Endometrial microvascular endothelial cells (primary cell): ENCODE measurements around the gene NDUFS2. TPM values are rescaled to one million over a fixed set of nuclear protein-coding genes. Genes with fewer than 3 reads are reported as not detected.
"Not testable (repeated sequence)": the region's sequence is repeated elsewhere in the genome, so short reads cannot be mapped to it uniquely, and the experiment has no call there.

Experiments used
- in situ Hi-C: cut with HindIII; loops from 2 replicates; pipeline ENCODE4 v1.10.0; 2017; ENCODE audit warnings: low sequenced_read_pairs, low pct_unique_long_range_greater_than_20kb; ENCODE audit errors: inconsistent ontology term
- total RNA-seq: library from RNA; depleted of rRNA; stranded (reverse); fragments of >200 nt; gene quantifications from one replicate; pipeline ENCODE4 v1.2.3, GENCODE V29; 2015; ENCODE audit errors: inconsistent ontology term

Gene NDUFS2
- total RNA-seq, 1 donor from 2014 or later, result 161 TPM

DNA sequence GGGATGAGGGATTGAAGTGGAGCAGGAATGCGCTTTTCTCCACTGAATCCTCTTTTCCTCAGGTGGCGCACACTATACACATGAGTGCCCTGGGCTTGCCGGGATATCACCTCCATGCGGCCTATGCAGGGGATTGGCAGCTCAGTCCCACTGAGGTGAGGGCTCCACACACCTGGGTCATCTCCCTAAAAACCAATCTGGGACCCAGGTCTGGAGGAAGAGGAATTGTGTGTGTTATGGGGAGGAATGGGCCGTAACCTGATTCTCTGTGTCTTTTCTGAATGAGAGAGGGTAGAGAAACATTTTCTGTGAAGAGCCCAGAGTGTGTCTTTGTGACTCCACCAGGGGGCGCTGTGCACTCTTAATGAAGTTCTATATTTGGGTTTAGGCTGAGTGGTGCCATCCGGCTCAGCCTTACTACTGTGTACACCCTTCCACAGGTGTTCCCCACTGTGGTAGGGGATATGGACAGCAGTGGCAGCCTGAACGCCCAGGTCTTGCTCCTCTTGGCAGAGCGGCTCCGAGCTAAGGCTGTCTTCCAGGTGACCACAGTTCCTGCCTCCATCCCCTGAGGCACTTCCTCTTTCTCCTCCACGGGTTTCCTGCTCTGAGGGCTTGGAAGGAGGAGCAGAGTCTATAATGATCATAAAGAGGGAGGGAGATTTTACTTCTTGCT, 25.2 kb downstream of the NDUFS2 start:
- in situ Hi-C loops, result no loop called here

DNA sequence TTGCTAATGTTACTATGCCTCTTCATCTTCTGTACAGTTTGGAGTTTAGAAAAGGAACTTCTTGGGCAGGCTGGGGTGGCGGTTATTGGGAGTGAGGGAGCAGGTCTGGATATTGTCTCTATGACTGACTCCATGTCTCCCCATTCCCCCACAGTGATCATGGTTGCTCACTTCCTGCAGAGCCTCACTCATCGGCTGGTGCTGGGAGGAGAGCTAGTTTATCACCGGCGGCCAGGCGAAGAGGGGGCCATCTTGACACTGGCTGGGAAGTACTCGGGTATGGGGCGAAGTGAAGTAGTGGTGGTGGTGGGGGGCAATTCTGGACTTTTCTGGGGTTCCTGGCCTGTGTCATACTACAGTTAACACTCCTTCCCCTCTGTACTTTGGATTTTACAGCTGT, 25.9 kb downstream of the NDUFS2 start:
- in situ Hi-C loops, result no loop called here

DNA sequence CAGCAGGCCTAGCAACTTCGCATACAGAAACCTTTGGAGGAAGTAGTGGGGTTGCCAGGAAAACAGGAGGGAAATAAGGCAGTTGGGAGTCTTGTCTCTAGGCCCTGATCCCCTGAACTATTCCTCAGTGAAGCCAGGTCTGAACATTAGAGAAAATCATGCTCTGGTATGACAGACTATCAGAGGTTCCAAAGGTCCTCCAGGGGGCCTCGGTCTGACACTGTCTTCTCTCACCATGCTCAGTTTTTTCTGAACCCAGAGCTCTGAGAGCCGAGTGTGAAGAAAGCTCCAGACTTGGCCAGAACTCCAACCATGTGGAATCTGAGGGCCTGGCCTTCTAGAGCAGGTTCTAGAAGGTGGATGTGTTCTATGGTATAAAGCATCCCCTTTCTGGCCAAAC, 27.7 kb downstream of the NDUFS2 start:
- in situ Hi-C loops, result no loop called here

DNA sequence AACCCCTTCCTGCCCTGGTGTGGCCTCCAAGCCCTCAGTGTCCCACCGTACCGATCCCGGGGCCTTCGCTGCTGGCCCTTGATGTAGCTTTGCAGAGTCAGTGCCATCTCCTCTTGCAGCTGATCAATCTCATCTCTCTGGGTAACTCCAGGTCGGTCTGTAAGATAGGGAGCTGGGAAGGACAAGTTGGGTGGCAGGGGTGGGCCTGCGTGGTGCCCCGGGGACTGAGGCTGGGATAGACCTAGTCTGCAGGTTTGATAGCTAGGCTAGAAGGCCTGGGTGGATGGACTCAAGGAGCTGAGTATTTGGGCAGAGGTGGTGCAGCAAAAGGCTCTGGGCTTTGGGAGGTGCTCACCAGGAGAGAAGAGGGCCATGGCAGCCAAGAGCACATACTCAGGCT, 28.6 kb downstream of the NDUFS2 start:
- in situ Hi-C loops, result no loop called here

DNA sequence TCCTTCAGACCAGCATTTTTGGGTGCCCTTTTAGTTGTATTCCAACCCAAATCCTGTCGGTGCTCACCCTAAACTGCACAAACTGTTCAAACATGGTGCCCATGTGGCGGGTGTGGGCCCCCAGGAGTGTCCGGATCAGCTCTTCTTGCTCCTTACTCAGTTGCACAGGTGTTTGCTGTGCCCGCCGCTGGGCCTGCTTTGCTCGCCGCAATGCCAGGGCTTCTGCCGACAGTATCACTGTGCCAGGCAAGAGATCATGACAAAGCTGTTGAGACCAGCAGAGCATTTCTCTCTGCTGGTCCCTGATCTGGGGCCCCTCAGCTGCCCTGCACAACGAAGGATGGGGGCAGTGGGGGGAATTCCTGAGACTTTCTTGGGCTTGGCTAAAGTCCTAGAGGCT, 30.9 kb downstream of the NDUFS2 start:
- in situ Hi-C loops, result no loop called here

DNA sequence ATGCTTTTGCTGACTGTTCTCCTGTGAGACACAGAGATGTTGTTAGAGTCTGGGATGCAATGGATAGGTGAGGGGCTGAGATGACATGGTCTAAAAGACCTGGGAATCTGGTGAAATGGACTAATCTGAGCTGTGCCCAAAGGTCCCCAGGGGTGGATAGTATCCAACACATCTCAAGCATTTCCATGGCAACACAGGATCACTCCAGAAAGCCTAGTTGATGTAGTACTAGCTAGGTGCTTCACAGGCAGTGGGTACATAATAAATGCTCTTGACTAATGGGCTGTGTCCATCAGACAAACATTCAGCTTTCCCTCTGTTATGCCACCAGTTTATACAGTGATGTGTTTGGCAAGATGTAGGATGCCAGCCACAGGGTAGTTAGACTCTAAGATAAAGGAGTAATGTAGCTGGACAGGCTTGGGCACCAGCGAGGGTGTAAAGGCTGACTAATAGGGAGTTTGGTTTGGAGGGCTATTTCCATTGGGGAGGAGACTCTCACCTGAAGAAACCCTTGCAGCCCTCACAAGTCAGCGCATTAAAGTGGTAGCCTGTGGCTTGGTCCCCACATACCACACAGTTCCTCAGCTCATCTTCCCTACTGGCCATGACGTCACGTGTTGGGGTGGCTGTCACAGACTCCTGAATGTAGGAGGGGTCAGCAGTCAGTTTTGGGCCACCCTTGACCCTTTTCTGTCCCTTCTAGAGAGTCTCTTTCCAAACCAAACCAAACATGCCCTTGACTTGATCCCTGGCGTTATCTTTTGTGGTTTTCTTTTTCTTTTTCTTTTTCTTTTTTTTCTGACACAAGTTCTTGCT, 34.0 kb downstream of the NDUFS2 start:
- in situ Hi-C loops, result no loop called here

DNA sequence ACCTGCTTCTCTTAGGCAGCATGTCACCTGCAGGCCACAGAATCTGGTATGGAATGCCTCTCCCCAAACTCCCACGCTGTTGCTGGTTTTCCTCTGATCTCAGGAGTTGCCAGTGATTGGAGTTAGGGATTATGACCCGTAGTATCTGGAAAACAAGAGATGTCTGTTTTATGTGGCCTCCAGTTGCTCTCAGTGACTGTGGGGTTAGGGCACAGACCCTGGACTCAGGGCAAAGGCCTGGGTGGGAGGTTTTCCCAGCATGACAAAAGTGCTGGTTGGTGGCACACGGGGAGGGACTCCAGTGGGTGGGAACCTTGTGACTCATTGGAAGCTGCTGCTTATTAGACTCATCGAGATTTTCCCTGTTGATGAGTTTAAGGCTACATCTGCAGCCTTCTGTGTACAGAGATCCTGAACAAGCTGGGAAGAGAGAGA, 35.9 kb downstream of the NDUFS2 start, which contains the start of gene NR1I3:
NR1I3 (minus strand) TSS at position 165 of the 435 bp plus-strand sequence. CDS start 1,638 bp downstream, outside the sequence.
- in situ Hi-C loops, result no loop called here

DNA sequence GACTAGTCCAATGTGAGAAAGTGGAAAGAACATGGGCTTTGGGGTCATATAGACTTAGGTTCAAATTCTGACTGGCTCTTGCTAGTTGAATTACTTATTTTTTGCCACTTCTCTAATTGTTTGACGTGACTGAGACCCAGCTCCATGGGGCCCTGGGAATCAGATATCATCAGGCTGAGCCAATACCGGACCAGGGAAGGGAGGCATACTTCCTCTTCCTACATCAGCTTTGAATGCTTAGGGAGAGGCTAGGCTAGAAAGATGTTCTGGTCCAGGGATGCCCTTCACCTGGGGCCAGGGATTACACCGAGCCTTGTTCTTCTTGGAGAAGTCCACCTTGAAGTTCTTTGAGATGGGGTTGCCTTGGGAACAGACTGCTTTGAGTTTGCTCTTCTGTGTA, 39.5 kb downstream of the NDUFS2 start:
- in situ Hi-C loops, result no loop called here

DNA sequence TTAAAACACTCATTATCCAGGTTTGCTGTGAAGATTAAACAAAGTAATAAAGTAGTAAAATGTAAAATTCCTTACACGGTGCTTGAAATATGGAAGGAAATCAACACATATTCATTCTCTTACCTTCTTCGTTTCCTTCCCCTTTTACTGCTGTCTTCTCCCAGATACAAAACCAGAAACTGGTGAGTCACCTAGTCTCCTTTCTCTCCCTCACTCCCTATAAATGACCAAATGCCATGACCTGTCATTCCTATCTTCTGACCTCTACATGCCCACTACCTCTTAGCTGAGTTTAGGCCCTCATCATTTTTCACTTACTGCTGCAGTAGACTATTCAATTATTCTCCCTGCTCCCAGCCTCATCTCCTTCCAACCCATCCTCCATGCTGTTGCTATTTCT, 40.1 kb downstream of the NDUFS2 start:
- in situ Hi-C loops, result no loop called here

DNA sequence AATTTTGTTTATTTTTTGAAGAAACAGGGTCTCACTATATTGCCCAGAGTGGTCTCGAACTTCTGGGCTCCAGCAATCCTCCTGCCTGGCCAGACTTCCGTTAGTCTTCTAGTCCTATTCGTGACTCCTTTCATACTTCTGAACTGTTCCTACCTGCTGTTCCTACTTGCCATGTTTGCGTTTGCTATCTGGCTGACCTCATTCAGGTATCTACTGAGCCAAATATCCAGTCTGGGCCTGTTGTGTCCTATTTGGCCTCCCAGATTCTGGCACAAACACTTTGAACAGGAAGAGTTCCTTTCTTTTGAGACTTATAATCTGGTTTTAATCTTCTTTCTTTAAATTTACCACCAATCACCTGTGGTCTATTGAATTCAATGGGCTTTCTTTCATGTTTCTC, 42.7 kb downstream of the NDUFS2 start:
- in situ Hi-C loops, result no loop called here

DNA sequence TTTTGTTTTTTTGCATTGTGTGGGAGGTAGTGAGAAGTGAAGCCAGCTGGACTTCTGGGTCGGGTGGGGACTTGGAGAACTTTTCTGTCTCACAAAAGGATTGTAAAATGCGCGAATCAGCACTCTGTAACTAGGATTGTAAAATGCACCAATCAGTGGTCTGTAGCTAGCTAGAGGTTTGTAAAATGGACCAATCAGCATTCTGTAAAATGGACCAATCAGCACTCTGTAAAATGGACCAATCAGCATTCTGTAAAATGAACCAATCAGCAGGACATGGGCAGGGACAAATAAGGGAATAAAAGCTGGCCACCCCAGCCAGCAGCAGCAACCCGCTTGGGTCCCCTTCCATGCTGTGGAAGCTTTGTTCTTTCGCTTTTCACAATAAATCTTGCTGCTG, 47.9 kb downstream of the NDUFS2 start:
- in situ Hi-C loops, result not testable (repeated sequence)

DNA sequence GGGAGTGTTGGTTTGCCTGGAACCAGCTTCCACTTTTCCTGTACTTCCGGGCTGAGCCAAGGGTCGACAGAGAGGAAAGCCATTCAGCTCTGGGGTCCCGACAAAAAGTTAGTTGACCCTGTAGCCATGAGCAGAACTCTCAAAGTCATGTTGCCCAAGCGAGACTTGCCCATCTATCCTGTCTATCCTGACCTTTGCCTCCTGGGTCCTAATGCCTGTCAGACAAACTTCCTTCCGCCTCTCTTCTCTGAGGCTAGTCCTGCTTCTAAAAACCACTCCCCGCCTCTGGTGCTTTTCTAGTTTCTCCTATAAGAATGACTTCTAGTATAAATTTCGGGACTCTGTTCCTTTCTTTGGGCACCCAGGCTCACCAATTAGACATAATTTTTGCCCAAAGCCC, 48.7 kb downstream of the NDUFS2 start:
- in situ Hi-C loops, result no loop called here

DNA sequence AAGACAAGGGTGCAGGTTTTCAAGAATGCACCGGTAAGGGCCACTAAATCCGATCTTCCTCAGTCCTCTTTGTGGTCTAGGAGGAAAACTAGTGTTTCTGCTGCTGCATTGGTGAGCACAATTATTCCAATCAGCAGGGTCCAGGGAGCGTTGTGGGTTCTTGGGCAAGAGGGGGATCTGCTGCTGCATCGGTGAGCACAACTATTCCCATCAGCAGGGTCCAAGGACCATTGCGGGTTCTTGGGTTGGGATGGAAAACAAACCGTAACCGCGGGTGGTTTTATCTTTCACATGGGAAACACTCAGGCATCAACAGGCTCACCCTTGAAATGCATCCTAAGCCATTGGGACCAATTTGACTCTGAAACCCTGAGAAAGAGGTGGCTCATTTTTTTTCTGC, 49.4 kb downstream of the NDUFS2 start:
- in situ Hi-C loops, result no loop called here

DNA sequence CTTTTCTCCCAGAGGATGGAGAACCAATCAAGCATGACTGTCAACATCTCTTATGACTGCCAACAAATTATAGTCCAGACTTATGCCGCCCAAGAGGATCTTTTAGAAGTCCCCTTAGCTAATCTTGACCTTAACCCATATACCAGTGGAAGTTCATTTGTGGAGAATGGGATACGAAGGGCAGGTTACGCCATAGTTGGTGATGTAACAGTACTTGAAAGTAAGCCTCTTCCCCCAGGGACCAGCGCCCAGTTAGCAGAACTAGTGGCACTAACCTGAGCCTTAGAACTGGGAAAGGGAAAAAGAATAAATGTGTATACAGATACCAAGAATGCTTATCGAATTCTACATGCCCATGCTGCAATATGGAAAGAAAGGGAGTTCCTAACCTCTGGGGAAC, 53.1 kb downstream of the NDUFS2 start:
- in situ Hi-C loops, result not testable (repeated sequence)

DNA sequence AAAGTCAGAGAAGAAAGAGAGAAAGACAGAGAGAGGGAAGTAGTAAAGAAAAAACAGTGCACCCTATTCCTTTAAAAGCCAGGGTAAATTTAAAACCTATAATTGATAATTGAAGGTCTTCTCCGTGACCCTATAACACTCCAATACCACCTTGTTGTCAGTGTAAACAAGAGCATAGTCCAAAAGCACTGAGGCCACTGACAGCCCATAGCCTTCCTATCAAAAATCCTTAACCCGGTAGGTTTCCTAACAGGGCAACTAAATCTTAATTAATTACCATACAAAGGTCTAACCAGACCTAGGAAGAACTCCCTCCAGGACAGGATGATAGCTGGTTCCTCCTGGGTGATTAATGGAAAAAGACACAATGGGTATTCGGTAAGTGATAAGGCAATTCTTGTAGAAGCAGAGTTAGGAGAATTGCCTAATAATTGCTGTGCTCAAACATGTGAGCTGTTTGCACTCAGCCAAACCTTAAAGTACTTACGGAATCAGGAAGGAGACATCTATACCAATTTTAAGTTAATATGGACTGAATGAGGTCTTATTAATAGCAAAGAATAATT, 53.9 kb downstream of the NDUFS2 start:
- in situ Hi-C loops, result not testable (repeated sequence)

DNA sequence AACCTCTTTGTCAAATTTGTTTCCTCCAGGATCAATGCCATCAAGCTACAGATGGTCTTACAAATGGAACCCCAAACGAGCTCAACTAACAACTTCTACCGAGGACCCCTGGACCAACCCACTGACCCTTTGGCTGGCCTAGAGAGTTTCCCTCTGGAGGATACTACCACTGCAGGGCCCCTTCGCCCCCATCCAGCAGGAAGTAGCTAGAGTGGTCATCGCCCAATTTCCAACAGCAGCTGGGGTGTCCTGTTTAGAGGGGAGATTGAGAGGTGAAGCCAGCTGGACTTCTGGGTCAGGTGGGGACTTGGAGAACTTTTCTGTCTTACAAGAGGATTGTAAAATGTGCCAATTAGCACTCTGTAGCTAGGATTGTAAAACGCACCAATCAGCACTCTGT, 54.9 kb downstream of the NDUFS2 start:
- in situ Hi-C loops, result not testable (repeated sequence)

DNA sequence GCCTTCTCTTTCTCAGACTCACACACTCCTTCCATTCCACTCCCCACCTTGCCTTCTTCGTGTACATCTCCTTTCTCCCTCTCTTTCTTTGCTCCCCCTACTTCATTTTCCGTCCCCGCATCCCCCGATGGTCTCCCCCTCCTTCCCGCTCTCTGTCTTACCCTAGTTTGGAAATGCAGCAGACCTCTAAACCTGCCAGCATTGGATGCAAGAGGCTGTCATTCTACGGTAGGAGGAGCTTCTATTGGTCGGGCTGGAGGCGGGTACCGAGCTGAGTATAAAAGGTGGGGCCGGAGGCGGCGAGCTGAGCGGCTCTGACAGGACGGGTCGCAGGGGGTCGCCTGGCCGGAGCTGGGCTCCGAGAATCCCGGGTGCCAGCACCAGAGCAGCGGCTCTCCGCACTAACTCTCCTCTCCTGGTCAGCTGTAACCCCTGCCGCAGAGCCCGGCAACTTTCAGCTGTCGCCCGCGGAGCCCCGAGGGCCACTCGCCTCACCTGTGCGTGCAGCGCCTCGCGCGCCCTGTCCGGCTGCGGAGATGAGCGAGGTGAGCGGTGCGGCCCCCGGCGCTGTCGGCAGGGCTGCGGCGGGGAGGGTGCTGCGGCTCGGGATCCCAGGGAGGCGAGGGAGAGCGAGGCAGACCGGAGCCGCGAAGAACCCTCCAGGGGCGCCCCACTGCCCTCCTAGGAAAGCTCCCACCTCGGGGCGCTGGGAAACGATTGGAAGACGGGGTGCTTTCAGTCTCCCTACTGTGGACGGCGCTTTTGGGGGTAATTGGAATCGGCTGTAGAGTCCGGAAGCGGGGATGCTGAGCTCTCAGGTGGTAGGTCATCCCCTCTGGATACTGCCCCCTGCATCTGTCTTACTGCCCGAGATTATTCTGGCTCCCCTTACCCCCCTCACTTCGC, 56.5 kb downstream of the NDUFS2 start, which contains the start of gene PCP4L1:
PCP4L1 (plus strand) TSS at position 307 of the 906 bp plus-strand sequence; CDS start at position 537, 230 bp downstream.
- in situ Hi-C loops, result no loop called here

DNA sequence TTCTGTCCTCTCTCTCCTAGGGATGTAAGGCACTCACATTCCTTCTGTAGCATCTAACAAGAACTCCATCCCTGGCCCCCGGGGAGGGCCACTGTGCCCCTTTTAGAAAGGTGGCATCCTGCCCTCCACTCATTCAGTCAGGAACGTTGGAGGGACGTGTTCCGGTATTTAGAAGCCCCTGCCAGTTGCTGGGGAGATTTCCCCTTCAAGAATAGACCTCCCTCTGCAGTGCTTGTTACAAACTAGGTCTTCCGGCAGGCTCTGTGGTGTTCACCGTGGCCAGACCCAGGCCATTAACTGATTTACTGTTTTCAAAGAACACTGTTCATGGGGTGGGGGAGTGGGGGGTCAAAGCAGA, 57.2 kb downstream of the NDUFS2 start:
- in situ Hi-C loops, result no loop called here

DNA sequence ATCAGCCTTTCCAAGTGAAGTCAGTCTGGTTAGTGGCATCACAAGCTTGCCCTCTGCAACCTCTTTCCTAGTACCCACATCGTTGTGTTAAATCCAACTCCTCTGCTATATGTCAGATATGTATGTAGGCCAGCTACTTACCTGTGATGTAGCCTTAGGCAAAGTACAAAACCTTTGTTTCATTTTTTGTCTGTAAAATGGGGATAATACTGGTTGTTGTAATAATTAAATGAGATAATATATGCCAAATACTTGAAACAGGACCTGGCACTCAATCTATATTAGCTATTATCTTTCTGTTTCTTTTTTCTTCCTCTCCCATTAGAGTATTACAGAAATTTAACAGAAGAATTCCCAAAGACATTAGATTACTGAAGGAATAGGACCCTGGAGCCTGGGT, 57.6 kb downstream of the NDUFS2 start:
- in situ Hi-C loops, result no loop called here
